DMS79 (cell line): ENCODE results near the gene MACROD2.

Experiments
- DNase-seq: peaks from one replicate; lab custom pipeline; 2025; lab: John Stamatoyannopoulos, UW

Gene MACROD2

GRCh38 chr20:14526891-14527290 is 531.6 kb downstream of the MACROD2 start:
- no peak for DNase-seq

GRCh38 chr20:14531786-14532185 is 536.5 kb downstream of the MACROD2 start:
- DNase-seq = no peak

- no peak for DNase-seq
Measured at GRCh38 chr20:14536738-14537137, 541.4 kb downstream of the MACROD2 start.

GRCh38 chr20:14538433-14538832 is 543.1 kb downstream of the MACROD2 start:
- no peak for DNase-seq

GRCh38 chr20:14543040-14543439 is 547.7 kb downstream of the MACROD2 start:
- DNase-seq = no peak

- DNase-seq = no peak
Measured at GRCh38 chr20:14544688-14545087, 549.4 kb downstream of the MACROD2 start.

GRCh38 chr20:14550655-14551054 is 555.3 kb downstream of the MACROD2 start:
- DNase-seq = no peak

- no peak for DNase-seq
Measured at GRCh38 chr20:14553774-14554534, 558.6 kb downstream of the MACROD2 start.

- DNase-seq = no peak
Measured at GRCh38 chr20:14555676-14556075, 560.4 kb downstream of the MACROD2 start.

- DNase-seq = no peak
Measured at GRCh38 chr20:14556206-14556605, 560.9 kb downstream of the MACROD2 start.

GRCh38 chr20:14559612-14560011 is 564.3 kb downstream of the MACROD2 start:
- DNase-seq = no peak

- DNase-seq = no peak
Measured at GRCh38 chr20:14561741-14562221, 566.5 kb downstream of the MACROD2 start.

- DNase-seq = no peak
Measured at GRCh38 chr20:14562981-14563380, 567.7 kb downstream of the MACROD2 start.

- DNase-seq = no peak
Measured at GRCh38 chr20:14566505-14566904, 571.2 kb downstream of the MACROD2 start.

GRCh38 chr20:14568225-14568624 is 572.9 kb downstream of the MACROD2 start:
- DNase-seq = no peak

GRCh38 chr20:14568701-14569100 is 573.4 kb downstream of the MACROD2 start:
- no peak for DNase-seq

GRCh38 chr20:14569641-14570040 is 574.3 kb downstream of the MACROD2 start:
- DNase-seq = no peak

GRCh38 chr20:14570811-14571210 is 575.5 kb downstream of the MACROD2 start:
- DNase-seq = no peak

- DNase-seq = no peak
Measured at GRCh38 chr20:14573676-14574075, 578.4 kb downstream of the MACROD2 start.

GRCh38 chr20:14576196-14576877 is 581.0 kb downstream of the MACROD2 start:
- no peak for DNase-seq

GRCh38 chr20:14580418-14581074 is 585.2 kb downstream of the MACROD2 start:
- DNase-seq = no peak

GRCh38 chr20:14581731-14582130 is 586.4 kb downstream of the MACROD2 start:
- no peak for DNase-seq

- no peak for DNase-seq
Measured at GRCh38 chr20:14582855-14583254, 587.5 kb downstream of the MACROD2 start.
